Measurements from ENCODE around the gene TTLL10.

The TTLL10 gene

DNA sequence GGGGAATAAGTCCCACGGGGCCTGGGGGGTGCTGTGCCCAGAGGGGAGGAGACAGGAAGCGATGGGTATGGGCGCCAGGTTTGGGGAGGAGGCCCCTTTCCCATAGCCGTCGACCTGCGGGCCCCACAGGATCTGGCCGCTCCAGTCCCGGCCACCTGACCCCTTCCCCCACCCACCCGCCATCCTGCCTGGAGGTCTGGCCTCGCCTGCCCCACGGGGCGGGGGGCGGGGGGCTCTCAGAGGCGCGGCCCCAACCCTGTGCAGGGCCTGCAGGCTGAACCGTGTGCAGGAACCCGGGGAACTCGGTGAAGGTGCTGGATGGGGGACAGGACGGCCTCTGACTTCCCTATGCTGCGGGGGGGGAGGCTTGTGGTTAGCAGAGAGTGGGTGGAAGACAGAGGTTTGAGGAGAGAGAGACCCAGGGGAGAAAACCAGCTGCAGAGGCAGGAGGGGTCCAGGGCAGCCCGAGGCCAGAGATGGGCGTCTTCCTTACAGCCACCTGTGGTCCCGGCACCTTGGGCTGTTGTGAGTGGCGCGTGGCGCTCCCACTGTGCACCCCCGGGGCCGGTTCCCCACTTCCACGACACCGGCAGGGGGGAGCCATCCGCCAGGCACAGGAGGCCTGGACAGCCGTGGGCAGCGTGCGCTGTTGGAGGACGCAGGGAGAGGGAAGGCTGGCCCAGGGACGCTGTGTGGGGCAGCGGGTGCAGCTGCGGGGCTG, 35.2 kb downstream of the TTLL10 start:
- TF ChIP-seq, protein P1, sequence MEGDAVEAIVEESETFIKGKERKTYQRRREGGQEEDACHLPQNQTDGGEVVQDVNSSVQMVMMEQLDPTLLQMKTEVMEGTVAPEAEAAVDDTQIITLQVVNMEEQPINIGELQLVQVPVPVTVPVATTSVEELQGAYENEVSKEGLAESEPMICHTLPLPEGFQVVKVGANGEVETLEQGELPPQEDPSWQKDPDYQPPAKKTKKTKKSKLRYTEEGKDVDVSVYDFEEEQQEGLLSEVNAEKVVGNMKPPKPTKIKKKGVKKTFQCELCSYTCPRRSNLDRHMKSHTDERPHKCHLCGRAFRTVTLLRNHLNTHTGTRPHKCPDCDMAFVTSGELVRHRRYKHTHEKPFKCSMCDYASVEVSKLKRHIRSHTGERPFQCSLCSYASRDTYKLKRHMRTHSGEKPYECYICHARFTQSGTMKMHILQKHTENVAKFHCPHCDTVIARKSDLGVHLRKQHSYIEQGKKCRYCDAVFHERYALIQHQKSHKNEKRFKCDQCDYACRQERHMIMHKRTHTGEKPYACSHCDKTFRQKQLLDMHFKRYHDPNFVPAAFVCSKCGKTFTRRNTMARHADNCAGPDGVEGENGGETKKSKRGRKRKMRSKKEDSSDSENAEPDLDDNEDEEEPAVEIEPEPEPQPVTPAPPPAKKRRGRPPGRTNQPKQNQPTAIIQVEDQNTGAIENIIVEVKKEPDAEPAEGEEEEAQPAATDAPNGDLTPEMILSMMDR (IDR thresholded peaks at IDR 0.05; ENCODE audit: borderline replicate concordance, control extremely low read depth, extremely low read depth, insufficient read depth, missing control alignments), result no peak
- in situ Hi-C loops (cut with MboI; ENCODE audit: low sequenced_read_pairs, unreplicated experiment), result no loop called here
- DNase-seq (ENCODE audit: low spot score), result peak; percentile 78

DNA sequence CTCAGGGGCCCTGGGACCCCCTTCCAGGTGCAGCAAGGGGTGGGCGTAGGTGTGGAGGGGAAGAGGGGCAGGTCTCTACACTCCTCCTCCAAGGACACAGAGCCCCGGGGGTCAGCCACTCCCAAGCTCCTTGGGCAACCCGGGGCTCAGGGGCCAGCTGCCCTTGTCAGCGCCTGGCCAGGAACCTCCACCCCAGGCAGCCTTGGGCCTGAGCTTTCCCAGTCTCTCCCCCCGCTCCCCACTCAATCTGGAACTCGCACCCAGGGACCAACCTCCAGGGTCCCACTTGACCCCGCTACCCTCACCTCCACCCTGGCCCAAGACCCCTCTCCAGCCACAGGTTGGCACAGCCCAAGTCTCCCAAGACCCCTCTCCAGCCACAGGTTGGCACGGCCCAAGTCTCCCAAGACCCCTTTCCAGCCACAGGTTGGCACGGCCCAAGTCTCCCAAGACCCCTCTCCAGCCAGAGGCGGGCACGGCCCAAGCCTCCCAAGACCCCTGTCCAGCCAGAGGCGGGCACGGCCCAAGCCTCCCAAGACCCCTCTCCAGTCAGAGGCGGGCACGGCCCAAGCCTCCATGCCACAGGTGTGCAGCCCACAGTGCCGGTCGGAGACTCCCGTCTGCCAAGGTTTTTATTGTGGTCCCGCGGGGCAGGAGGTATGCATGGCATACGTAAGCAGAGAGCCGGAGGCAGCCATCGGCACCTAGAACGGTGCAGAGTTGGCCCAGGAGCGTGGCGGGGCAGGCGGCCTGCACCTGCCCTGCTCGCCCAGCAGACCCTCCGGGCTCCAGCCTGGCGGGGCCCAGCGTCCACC, 37.3 kb downstream of the TTLL10 start:
- TF ChIP-seq, protein P1 (IDR thresholded peaks at IDR 0.05; ENCODE audit: borderline replicate concordance, control extremely low read depth, extremely low read depth, insufficient read depth, missing control alignments), result no peak
- no peak for DNase-seq (ENCODE audit: low spot score)
- in situ Hi-C loops (cut with MboI; ENCODE audit: low sequenced_read_pairs, unreplicated experiment), result no loop called here

DNA sequence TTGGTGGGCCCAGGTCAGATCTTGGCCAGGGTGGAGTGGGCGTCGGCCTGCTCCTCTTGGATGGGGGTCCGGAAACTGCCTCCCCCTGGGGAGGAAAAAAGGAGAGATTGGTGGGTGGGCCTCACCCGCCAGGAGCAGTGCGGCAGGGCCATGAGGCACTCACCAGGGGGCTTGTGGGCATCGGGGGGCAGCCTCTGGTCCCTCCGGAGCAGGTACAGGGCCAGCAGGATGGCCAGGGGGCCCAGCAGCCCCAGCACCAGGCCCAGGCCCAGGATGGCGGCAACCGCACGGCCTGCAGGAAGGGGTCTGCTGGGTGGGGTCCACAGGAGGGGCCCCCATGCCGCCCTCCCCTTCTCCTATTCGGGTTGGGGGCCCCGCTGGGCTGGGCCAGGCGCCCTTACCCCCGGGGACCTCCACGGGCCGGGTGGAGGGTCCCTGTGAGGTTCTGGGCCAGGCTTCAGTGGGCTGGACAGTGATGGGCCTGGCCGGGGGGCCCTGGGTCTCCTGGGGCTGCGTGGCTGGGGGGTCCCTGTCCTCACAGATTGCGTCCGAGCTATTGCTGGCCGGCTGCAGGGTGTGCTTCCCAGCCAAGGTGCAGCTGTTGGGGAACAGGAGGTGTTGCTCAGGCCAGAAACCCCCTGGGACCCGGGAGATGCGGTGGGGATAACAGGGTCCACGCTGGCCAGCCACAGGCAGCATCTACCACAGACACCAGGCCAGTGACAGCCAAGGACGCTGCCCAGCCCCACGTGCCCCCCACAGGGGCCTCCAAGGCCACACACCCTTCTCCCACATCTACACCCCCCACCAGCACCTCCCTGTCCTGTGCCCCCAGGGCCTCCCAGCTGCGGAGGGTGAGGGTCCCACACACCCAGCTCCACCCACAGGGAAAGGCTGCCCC, 38.1 kb downstream of the TTLL10 start:
- DNase-seq (ENCODE audit: low spot score), result no peak
- TF ChIP-seq, protein P1 (IDR thresholded peaks at IDR 0.05; ENCODE audit: borderline replicate concordance, control extremely low read depth, extremely low read depth, insufficient read depth, missing control alignments), result no peak
- in situ Hi-C loops (cut with MboI; ENCODE audit: low sequenced_read_pairs, unreplicated experiment), result no loop called here

DNA sequence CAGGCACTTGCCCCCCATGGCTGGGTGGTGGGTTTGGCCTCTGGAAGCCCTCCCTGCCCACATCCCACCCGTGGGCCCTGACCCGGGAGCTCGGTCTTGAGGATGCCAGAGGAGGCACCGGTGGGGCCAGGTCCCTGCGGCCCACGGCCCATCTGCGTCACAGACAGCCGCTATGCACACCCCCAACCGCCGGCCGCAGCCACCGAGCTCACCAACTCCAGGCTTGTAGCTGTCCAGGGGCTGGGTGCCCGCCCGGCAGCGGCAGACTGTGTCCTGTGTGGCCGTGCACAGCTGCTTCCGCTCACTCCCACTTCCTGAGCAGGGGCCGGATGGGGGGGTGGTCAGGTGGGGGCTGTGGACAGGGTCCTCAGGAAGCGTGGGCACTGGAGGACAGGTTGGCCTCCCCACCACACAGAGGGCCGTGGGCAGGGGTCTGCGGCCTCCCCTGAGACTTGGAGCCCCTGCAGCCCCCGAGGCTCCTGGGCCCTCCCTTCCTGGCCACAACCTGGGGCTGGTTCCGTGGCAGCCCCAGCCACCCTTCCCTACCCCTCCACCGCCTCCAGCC, 39.2 kb downstream of the TTLL10 start:
- in situ Hi-C loops (cut with MboI; ENCODE audit: low sequenced_read_pairs, unreplicated experiment), result no loop called here
- DNase-seq (ENCODE audit: low spot score), result peak; percentile 80
- TF ChIP-seq, protein P1 (IDR thresholded peaks at IDR 0.05; ENCODE audit: borderline replicate concordance, control extremely low read depth, extremely low read depth, insufficient read depth, missing control alignments), result no peak

DNA sequence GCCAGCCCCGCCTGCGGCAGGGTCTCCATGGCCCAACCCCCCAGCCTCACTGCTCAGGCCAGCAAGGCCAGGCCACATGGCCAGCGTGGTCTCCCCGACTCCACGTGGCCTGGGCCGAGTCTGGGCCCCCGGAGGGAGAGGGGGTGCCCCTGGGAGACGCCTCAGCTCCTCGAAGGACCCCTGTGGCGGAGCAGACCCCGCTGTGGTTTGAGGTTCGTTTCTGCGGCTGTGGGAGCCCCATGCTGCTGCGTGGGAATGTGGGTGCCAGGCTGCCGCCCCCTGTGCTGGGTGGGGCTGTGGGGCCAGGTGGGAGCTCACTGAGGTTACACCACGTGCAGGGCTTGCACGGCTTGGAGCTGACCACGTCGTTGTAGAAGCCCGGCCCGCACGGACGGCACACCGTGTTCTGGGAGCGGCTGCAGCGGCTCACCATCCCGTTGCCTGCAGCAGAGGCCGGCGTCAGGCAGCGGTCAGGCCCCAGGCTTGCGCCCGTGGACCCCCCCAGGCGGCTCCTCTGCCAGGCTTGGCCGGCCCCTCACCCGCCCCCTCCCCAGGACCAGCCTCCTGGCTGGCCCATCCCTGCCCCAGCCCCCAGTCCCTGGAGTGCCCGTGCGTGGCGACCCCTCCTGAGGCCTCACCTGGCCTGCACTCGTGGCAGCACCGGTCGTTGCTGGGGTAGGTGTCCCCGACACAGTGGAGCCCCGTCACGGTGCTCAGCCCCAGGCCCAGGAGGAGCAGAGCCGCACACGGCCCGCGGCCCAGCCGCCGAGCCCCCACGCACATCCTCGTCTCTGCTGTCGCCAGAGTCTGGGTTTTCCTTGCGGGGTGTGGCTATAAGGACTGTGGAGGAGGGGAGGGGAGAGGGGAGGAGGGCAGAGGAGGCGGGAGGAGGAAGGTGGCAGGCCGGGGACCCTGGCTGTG, 39.9 kb downstream of the TTLL10 start, which contains the start of gene TNFRSF4:
Gene TNFRSF4 (minus strand): TSS at position 809 of the 921 bp plus-strand sequence. CDS start 26 bp downstream, at position 783.
- in situ Hi-C loops (cut with MboI; ENCODE audit: low sequenced_read_pairs, unreplicated experiment), result no loop called here
- TF ChIP-seq, protein P1 (IDR thresholded peaks at IDR 0.05; ENCODE audit: borderline replicate concordance, control extremely low read depth, extremely low read depth, insufficient read depth, missing control alignments), result no peak
- no peak for DNase-seq (ENCODE audit: low spot score)

Measured in GM13976 (cell line).